ENCODE measurements around the gene CCL3. TPM values are rescaled to one million over a fixed set of nuclear protein-coding genes. Genes with fewer than 3 reads are reported as not detected.

Gene CCL3
- total RNA-seq, 2 donors from 2014 or later = not detected

DNA sequence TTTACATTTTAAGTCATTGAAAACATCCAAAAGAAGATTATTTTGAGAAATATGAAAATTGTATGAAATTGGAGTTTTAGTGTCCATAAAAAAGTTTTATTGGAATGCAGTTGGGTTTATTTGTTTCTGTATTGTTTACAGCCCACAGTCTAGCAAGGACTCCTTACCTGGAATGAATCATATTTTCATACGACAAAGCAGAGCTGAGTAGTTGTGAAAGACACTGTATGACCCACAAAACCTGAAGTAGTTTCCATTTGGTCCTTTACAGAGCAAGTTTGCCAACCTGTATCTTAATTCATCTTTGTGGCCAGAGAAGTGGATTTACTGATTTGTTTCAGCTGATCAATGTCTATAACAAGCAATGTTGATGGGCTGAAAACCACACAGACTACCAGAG lies 15.6 kb downstream of the CCL3 start:
- no peak for DNase-seq (ENCODE audit: low spot score)
- H3K4me3 ChIP-seq = no peak overlapping the region
- intact Hi-C loops (cut with DNase I) = no loop called here
- no peak overlapping the region for H3K27ac ChIP-seq
- H3K4me1 ChIP-seq (replicated peaks) = no peaks in the 10 kb centered on the region
- no peaks in the 10 kb centered on the region for H3K27me3 ChIP-seq (replicated peaks; ENCODE audit: insufficient read depth)
- WGBS = 69% methylated on average over 1 of the region's 1 CpG
- no peaks in the 10 kb centered on the region for H3K36me3 ChIP-seq
- no peak for TF ChIP-seq POLR2A (IDR thresholded peaks at IDR 0.05)
- no peaks in the 10 kb centered on the region for H3K9me3 ChIP-seq

DNA sequence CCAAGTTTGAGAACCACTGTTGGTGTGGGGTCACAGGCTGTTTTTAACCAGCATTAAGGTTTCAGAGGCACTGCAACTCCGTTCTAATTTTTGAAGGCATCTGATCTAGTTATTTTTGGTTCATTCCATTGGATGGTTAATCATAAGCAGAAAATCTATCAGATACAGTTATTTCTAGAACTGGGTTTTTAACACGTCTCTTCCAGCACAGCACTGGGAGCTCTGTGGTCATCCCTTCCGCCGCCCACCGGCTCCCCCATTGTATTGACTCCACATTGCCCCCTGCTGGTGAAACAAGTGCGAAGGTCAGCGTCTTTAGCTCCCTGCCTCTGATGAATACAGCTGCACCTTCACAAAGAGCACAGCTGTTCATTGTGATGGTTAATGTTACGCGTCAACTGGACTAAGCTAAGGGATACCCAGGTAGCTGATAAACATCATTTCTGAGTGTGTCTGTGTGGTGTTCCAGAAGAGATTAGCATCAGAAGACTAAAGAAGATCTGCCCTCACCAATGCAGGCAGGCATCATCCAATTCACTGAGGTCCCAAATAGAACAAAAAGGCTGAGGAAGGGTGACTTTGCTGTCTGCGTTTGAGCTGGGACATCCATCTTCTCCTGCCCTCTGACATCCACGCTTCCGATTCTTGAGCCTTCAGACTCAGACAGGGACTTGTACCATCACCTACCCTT lies 17.4 kb downstream of the CCL3 start:
- Histone ChIP-seq H3K27ac (no peak overlapping the region), H3K9me3 (no peaks in the 10 kb centered on the region), H3K4me1 (replicated peaks) (no peaks in the 10 kb centered on the region), H3K27me3 (replicated peaks; ENCODE audit: insufficient read depth) (no peaks in the 10 kb centered on the region), H3K4me3 (no peak overlapping the region), H3K36me3 (no peaks in the 10 kb centered on the region)
- intact Hi-C loops (cut with DNase I) = no loop called here
- TF ChIP-seq, protein P1, sequence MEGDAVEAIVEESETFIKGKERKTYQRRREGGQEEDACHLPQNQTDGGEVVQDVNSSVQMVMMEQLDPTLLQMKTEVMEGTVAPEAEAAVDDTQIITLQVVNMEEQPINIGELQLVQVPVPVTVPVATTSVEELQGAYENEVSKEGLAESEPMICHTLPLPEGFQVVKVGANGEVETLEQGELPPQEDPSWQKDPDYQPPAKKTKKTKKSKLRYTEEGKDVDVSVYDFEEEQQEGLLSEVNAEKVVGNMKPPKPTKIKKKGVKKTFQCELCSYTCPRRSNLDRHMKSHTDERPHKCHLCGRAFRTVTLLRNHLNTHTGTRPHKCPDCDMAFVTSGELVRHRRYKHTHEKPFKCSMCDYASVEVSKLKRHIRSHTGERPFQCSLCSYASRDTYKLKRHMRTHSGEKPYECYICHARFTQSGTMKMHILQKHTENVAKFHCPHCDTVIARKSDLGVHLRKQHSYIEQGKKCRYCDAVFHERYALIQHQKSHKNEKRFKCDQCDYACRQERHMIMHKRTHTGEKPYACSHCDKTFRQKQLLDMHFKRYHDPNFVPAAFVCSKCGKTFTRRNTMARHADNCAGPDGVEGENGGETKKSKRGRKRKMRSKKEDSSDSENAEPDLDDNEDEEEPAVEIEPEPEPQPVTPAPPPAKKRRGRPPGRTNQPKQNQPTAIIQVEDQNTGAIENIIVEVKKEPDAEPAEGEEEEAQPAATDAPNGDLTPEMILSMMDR (IDR thresholded peaks at IDR 0.05) = peak; percentile 8 to 64 (median 42)
- no peak for TF ChIP-seq POLR2AphosphoS5 (IDR thresholded peaks at IDR 0.05)
- peak; percentile 10 for DNase-seq (ENCODE audit: low spot score)
- WGBS = 36% methylated on average over 12 of the region's 12 CpGs

DNA sequence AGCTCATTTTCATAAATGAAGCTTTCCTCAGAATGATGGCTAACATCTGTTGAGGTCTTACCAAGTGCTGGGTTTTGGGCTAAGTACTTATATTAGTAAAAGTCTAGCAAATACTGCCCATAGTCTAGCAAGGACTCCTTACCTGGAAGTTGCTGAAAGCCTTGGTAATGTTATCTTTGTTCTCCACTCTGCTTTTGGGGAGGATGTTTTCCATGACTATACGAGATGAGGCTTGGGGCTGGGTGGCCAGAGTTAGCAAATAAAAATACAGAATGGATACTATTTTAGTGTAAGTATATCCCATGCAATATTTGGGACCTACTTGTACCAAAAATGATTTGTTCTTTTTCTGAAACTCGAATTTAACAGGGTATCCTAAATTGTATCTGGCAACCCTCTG lies 18.2 kb downstream of the CCL3 start:
- no peaks in the 10 kb centered on the region for H3K9me3 ChIP-seq
- H3K4me3 ChIP-seq = no peak overlapping the region
- no peak overlapping the region for H3K27ac ChIP-seq
- H3K36me3 ChIP-seq = no peaks in the 10 kb centered on the region
- intact Hi-C loops (cut with DNase I) = no loop called here
- no peaks in the 10 kb centered on the region for H3K27me3 ChIP-seq (replicated peaks; ENCODE audit: insufficient read depth)
- TF ChIP-seq POLR2AphosphoS5 (IDR thresholded peaks at IDR 0.05) (no peak), POLR2A (IDR thresholded peaks at IDR 0.05) (no peak)
- TF ChIP-seq, protein P1 (IDR thresholded peaks at IDR 0.05) = no peak
- DNase-seq (ENCODE audit: low spot score) = no peak
- 63% methylated on average over 2 of the region's 2 CpGs for WGBS
- H3K4me1 ChIP-seq (replicated peaks) = no peaks in the 10 kb centered on the region

DNA sequence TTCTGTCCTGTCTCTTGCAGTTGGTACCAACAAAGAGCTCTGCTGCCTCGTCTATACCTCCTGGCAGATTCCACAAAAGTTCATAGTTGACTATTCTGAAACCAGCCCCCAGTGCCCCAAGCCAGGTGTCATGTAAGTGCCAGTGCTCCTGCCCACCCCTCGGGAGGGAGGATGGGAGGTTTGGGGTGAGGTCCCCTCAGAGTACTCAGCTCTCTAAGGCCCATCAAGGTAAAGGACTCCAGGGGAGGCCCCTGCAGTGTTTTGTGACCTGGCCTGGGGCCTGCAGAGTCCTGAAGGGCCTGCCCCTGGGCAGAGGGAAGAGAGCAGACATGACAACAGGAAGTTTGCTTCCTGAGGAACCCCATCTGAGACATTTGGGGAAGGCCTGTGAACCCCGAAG lies 19.5 kb downstream of the CCL3 start:
- no peaks in the 10 kb centered on the region for H3K36me3 ChIP-seq
- H3K27ac ChIP-seq = no peak overlapping the region
- no peak for DNase-seq (ENCODE audit: low spot score)
- intact Hi-C loops (cut with DNase I) = no loop called here
- TF ChIP-seq, protein P1 (IDR thresholded peaks at IDR 0.05) = no peak
- TF ChIP-seq POLR2A (IDR thresholded peaks at IDR 0.05) (no peak), POLR2AphosphoS5 (IDR thresholded peaks at IDR 0.05) (no peak)
- H3K9me3 ChIP-seq = no peaks in the 10 kb centered on the region
- H3K4me1 ChIP-seq (replicated peaks) = no peaks in the 10 kb centered on the region
- no peaks in the 10 kb centered on the region for H3K27me3 ChIP-seq (replicated peaks; ENCODE audit: insufficient read depth)
- no peak overlapping the region for H3K4me3 ChIP-seq
- 68% methylated on average over 3 of the region's 3 CpGs for WGBS

DNA sequence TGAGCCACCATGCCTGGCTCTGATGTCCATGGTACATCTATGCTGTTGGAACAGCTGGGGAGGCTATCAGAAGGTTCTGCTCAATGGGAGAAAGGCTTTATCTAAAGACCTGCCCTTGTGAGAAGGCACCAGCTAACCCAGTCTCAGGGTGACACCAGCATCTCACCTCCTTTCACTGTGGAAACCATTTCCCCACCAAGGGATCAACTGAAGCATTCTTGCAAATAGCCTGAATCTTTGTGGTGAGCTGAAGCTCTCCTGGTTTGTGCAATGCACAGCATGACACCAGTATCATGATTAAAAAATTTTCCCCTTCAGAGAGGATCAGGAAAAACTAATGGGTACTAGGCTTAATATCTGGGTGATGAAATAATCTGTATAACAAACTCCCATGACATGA lies 20.8 kb downstream of the CCL3 start:
- intact Hi-C loops (cut with DNase I) = no loop called here
- Histone ChIP-seq H3K27ac (no peak overlapping the region), H3K27me3 (replicated peaks; ENCODE audit: insufficient read depth) (no peaks in the 10 kb centered on the region), H3K4me1 (replicated peaks) (no peaks in the 10 kb centered on the region), H3K36me3 (no peaks in the 10 kb centered on the region), H3K4me3 (no peak overlapping the region), H3K9me3 (no peaks in the 10 kb centered on the region)
- TF ChIP-seq POLR2A (IDR thresholded peaks at IDR 0.05) (no peak), POLR2AphosphoS5 (IDR thresholded peaks at IDR 0.05) (no peak)
- TF ChIP-seq, protein P1 (IDR thresholded peaks at IDR 0.05) = no peak
- no peak for DNase-seq (ENCODE audit: low spot score)

Data from prostate gland (tissue), 2 donors.